Raji (cell line): ENCODE results near the gene CCDC171.

Source experiments
- POLR2A ChIP-seq: IDR thresholded peaks from 2 replicates; pipeline ENCODE4 v1.6.1; 2011; ENCODE audit warnings: low read depth, low read length, control low read depth; ENCODE audit not compliant: insufficient read depth

CCDC171 gene

DNA sequence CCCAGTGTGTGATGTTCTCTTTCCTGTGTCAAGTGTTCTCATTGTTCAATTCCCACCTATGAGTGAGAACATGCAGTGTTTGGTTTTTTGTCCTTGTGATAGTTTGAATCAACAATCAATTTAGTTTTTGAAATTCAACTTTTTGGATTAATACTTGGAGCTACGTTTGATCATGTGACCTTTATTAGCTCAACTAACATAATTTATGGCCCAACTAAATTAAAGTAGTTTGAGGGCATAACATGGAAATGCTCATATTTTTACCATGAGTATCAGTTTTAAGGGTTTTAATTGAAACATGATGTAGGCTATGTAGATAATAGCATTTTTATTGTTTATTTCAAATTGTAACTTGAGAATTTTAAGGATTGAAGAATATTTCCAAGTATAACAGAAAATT lies 168.0 kb downstream of the CCDC171 start:
- TF ChIP-seq POLR2A, result no peak

DNA sequence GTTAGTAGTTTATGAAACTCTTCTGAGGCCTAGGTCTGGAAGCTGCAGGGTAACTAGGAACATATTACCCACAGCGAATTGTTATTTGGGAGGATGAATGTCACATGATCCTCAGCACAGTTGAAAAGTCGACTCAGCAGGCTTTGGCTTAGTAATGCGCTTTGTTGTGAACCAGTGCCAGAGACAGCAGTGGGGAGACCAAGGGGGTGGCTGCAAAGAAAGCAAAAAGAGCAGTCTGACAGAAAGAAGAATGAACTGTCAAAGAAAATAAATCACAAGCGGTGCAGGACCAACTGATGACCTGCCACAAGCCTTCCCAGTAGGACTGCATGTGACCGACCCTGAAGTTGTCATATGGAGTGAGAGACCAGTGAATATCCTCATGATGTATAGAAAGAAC lies 170.0 kb downstream of the CCDC171 start:
- no peak for TF ChIP-seq POLR2A

DNA sequence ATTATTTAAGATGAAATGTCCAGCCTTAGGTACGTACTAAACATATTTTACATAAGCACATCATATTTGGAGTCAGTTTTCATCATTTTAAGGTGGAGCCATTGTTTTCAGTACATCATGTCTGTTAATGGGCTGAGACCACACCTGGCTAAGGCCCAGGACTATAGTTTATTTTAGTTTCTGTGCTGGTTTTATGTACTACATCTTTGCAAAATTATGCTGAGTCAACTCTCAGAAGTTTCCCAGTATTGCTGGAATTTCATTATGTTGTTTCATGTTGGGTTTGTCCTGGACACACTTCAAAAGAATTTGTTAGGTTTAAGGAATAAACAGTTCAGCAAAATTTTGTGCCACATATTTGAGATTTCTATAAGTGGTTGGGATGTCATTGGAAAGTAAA lies 171.2 kb downstream of the CCDC171 start:
- TF ChIP-seq POLR2A, result no peak

DNA sequence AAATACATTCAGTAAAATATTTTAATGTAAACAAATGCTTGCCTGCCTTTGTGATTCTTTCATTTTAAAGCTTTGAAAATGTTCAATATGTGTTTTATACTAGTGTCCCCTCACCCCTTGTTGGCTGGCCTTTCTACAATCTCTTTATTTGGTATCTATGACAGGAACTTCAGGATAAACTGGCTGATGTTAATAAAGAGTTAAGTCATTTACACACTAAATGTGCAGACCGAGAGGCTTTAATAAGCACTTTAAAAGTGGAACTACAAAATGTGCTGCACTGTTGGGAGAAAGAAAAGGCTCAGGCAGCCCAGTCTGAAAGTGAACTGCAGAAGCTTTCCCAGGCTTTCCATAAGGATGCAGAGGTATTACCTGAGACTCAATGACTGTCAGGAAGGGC lies 171.8 kb downstream of the CCDC171 start:
- TF ChIP-seq POLR2A, result no peak

DNA sequence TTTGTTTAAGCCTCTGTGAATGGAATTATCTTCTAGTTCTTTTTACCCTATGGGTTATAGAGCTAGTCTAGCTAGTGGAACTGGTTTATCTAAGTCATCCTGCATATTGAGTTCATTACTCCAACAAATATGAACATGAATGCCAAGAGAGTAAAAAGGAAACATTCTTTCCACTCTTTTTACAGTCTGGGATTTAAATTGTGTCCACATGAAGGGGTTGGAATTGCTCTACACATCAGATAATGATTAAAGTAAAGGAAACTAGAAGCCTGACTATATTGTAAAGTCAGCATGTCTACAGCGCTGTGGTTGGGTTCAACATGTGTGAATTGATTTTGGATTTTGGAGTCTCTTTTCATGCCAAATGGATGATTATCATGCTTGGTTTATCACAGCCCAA lies 173.1 kb downstream of the CCDC171 start:
- no peak for TF ChIP-seq POLR2A

- no peak for TF ChIP-seq POLR2A
Measured at GRCh38 chr9:15729507-15729906, 176.7 kb downstream of the CCDC171 start.

GRCh38 chr9:15735083-15735857 lies 182.4 kb downstream of the CCDC171 start:
- no peak for TF ChIP-seq POLR2A

GRCh38 chr9:15736569-15736968 lies 183.7 kb downstream of the CCDC171 start:
- TF ChIP-seq POLR2A, result no peak

DNA sequence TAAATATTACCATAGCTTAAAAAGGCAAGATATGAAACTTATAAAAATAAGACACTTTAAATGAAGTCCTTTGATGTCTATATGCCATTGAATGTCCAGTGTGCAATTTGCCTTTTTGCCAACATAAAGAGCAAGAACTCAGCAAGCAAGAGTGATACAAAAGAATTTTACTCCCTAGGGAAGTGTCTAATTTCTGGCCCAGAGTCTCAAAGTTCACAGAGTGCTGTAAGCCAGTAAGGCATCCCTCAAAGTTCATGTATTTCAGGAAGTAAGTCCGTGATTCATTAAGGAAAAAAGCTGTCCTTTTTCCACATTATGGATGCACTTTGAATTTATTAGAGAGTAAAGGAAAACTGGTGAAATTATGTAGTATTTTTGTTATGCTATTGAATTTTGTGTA lies 185.2 kb downstream of the CCDC171 start:
- TF ChIP-seq POLR2A, result no peak

DNA sequence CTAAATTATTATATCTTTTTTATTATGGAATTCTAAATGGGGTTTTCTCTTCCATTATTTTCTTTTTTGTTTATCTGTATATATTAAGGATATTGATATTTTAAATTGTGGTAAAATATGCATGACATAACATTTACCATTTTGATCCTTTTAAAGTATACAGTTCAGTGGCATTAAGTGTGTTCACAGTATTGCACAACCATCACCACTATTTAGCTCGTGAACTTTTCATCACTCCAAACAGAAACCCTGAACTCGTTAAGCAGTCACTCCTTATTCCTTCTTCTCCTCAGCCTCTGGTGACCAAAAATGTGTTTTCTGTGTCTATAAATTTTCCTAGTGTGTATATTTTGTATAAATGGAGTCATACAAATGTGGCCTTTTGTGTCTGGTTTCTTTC lies 188.2 kb downstream of the CCDC171 start:
- TF ChIP-seq POLR2A, result no peak

DNA sequence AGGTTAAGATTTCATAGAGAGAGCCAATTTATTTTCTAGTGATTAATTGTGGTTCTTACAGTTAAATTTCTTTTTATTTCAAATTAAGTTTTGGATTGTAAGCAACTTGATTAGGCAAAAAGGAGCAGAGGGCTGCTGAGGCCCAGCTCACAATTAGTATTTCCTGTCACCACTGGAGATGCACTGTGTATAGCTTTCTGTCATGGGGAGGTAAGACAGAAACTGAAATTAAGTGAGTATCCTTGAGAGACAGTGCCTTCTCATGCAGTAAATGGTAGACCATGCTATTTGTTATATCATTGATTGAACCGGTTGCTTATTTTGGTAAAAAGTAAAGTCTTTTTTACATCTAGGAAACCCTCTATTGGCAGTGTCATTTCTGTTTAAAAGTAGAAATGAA lies 190.7 kb downstream of the CCDC171 start:
- TF ChIP-seq POLR2A, result no peak

- TF ChIP-seq POLR2A, result no peak
Measured at GRCh38 chr9:15744196-15744595, 191.4 kb downstream of the CCDC171 start.

DNA sequence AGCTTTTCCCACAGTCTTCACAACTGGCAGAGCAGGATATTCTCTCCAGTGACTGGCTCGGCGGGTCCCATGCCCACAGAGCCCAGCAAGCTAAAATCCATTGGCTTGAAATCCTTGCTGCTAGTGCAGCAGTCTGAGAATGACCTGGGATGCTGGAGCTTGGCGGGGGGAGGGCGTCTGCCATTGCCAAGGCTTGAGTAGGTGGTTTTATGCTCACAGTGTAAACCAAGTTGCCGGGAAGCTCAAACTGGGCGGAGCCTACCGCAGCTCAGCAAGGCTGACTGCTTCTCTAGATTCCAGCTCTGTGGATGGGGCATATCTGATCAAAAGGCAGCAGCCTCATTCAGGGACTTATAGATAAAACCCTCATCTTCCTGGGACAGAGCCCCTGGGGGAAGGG lies 194.1 kb downstream of the CCDC171 start:
- TF ChIP-seq POLR2A, result no peak

DNA sequence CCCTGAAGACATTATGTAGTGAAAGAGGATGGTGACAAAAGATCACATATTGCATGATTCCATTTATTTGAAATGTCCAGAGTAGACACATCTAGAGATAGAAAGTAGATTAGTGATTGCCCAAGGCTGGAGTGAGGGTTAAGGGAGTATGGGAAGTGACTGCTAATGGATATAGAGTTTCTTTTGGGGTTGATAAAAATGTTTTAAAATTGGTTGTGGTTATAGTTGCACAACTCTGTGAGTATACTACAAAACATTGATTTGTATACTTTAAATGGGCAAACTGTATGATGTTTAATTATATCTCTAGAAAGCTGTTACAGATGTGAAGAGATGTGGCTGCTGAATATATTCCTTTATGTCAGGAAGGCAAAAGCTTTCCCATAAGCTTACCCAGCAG lies 202.8 kb downstream of the CCDC171 start:
- TF ChIP-seq POLR2A, result no peak

- TF ChIP-seq POLR2A, result no peak
Measured at GRCh38 chr9:15761551-15761950, 208.7 kb downstream of the CCDC171 start.

GRCh38 chr9:15763371-15763770 lies 210.5 kb downstream of the CCDC171 start:
- no peak for TF ChIP-seq POLR2A

DNA sequence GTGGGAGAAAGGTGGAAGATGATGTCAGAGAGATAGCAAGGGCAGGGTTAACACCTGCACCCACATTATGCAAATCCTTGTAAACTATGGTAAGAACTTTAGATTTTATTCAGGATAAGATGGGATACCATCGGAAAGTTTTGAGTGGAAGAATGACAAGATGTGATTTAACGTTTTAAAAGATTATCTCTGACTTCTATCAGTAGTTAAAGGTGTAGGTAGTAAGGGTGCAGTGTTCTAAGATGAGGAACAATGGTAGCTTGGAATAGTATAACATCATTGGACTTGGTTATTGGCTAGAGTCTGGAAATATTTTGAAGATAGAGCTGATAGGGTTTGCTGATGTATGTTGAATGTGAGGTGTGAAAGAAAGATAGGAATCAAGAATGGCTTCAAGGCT lies 211.3 kb downstream of the CCDC171 start:
- TF ChIP-seq POLR2A, result no peak

DNA sequence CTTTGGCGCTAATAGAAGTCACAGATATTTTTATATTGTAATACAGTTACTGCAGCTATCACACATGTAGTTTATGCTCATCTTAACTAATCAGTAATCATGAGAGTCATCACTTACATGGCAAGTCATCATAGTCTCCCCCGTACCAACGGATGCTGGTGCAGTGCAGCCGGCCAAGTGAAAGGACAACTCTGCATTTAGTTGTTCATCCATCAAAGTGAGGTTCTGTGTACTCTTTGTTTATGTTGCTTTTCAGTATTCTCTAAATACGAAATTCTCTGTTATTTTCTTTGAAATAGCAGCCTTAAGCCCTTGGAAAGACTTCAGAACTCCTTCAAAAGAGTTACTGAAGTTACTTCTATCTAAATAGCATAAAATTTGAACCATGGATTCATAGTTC lies 216.7 kb downstream of the CCDC171 start:
- TF ChIP-seq POLR2A, result no peak

GRCh38 chr9:15778861-15779260 lies 226.0 kb downstream of the CCDC171 start:
- no peak for TF ChIP-seq POLR2A
